Colonic mucosa (tissue), 4 donors: ENCODE measurements around the gene GOLGB1. TPM values are rescaled to one million over a fixed set of nuclear protein-coding genes. Genes with fewer than 3 reads are reported as not detected.

Source experiments
- DNase-seq: peaks from one replicate; pipeline ENCODE4 v3.0.0-alpha.2; 2020
- H3K27ac ChIP-seq: fragments of 200-600 bp; one replicate; pipeline ENCODE4 v1.8.0; 2021
- H3K27me3 ChIP-seq: fragments of 200-600 bp; one replicate; pipeline ENCODE4 v1.8.0; 2021
- H3K36me3 ChIP-seq: fragments of 200-600 bp; one replicate; pipeline ENCODE4 v1.8.0; 2021
- H3K4me1 ChIP-seq: fragments of 200-600 bp; one replicate; pipeline ENCODE4 v1.8.0; 2021; ENCODE audit warnings: mild to moderate bottlenecking
- H3K4me3 ChIP-seq: fragments of 200-600 bp; one replicate; pipeline ENCODE4 v1.8.0; 2021
- H3K9ac ChIP-seq, 2 donors: one replicate each; pipeline ENCODE4 v1.7.0; 2013; ENCODE audit warnings: control low read depth in 2 of 2, low read depth in 2 of 2, low read length in 2 of 2
- H3K9me3 ChIP-seq: fragments of 200-600 bp; one replicate; pipeline ENCODE4 v1.8.0; 2021
- CTCF ChIP-seq: fragments of 200-600 bp; IDR thresholded peaks from one replicate; pipeline ENCODE4 v1.8.0; 2022; ENCODE audit warnings: antibody characterized with exemption, mild to moderate bottlenecking
- intact Hi-C: fragments of 100-400 bp; cut with DNase I; formaldehyde crosslinking; loops from one replicate; pipeline ENCODE4 v1.14.1; 2022
- total RNA-seq, 2 donors: library from RNA; stranded (reverse); fragmentation: NEBNext Ultra II Directional in 1 of 2; extraction: Animal tissue kit (Norgen Biotek cat#: 25700) in 1 of 2; gene quantifications; one replicate each; pipeline ENCODE4 v1.2.1, GENCODE V29; 2021
- donor health status: healthy.
- donor health status: DM: no; HTN: no; CAD: no.
- donor health status: DM: no; HTN: no; CAD: no.

Gene GOLGB1
- total RNA-seq, 2 donors from 2014 or later: 47.2 to 75.6 TPM

DNA sequence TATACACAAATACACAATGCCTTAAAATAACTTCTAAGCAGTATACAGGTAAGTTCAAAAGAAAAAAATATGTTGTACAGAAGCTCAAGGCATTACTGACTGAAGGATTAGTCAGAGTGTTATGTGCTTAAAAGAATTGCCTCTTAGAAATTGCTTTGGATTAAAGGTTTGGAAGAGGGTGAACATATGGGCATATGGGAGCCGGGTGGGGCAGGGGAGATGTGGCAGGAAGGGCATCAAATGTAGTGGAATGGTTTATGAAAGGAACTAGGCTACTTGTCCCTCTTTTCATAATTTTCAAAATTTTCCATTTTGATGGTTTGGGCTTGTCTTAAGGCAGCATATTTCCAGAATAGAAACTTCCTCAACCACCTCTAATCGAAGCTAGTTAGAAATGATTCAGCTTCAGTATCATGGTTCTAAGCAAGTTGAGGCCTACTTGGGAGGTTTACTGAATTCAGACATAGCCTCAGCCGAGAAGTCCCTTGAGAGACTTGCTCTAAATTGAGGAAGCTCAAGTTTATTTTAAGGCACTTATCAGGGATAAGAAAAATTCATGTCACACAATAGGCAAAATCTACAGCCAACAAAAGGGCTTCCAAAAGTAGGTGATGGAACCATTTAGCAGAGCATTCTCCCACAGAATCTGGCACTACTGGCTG, 10.1 kb upstream of the GOLGB1 start:
- H3K27me3 ChIP-seq: no peaks in the 10 kb centered on the region
- H3K36me3 ChIP-seq: no peaks in the 10 kb centered on the region
- H3K27ac ChIP-seq: no peak overlapping the region
- intact Hi-C loops: no loop called here
- no peak for DNase-seq
- no peak for TF ChIP-seq CTCF
- H3K4me3 ChIP-seq: no peak overlapping the region
- H3K9ac ChIP-seq: no peak overlapping the region
- H3K4me1 ChIP-seq: no peaks in the 10 kb centered on the region
- no peaks in the 10 kb centered on the region for H3K9me3 ChIP-seq

DNA sequence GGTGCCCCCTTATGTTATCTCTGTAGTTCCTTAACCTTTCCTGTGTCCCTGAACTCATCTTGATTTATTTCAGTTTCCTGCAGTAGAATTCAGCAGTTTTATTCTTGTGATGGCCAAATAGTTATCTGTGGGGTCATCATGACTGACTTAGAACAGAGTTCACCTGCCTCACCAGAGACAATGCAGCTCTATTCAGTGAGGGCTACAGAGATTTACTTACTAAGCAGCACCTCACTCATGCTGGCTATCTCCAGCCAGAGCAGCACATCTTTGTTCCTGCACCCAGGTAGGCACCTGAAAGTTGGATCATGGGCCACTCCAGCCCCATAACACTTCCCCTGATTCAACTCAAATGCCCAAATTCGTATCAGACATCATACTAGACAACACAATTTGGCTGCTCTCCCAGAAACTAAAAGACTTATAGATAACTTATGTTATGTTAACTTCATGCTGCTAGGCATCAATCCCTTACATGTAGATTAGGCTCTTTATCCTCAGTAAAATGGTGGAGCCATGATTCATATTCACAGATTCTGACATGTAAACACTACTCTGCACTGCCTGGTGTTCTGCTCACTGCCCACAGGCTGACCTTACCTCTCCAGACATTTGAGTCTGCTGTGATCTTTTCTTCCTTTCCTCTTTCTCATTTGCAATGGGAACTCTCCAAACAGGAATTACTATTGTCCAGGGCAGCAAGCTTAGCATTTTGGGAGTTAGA, 9.3 kb upstream of the GOLGB1 start:
- Histone ChIP-seq H3K9ac (no peak overlapping the region), H3K9me3 (no peaks in the 10 kb centered on the region), H3K4me1 (no peaks in the 10 kb centered on the region), H3K27ac (no peak overlapping the region), H3K4me3 (no peak overlapping the region), H3K27me3 (no peaks in the 10 kb centered on the region), H3K36me3 (no peaks in the 10 kb centered on the region)
- no peak for TF ChIP-seq CTCF
- no peak for DNase-seq
- intact Hi-C loops: no loop called here

GRCh38 chr3:121757812-121758545, 8.4 kb upstream of the GOLGB1 start:
- TF ChIP-seq CTCF: no peak
- H3K9ac ChIP-seq: no peak overlapping the region
- no peaks in the 10 kb centered on the region for H3K36me3 ChIP-seq
- DNase-seq: no peak
- no peaks in the 10 kb centered on the region for H3K9me3 ChIP-seq
- intact Hi-C loops: no loop called here
- H3K4me3 ChIP-seq: no peak overlapping the region
- no peaks in the 10 kb centered on the region for H3K4me1 ChIP-seq
- no peaks in the 10 kb centered on the region for H3K27me3 ChIP-seq
- H3K27ac ChIP-seq: no peak overlapping the region

- no peak overlapping the region for H3K4me3 ChIP-seq
- TF ChIP-seq CTCF: no peak
- H3K36me3 ChIP-seq: no peaks in the 10 kb centered on the region
- H3K27me3 ChIP-seq: no peaks in the 10 kb centered on the region
- H3K9me3 ChIP-seq: no peaks in the 10 kb centered on the region
- H3K9ac ChIP-seq: no peak overlapping the region
- H3K4me1 ChIP-seq: no peaks in the 10 kb centered on the region
- no peak overlapping the region for H3K27ac ChIP-seq
- no peak for DNase-seq
- intact Hi-C loops: no loop called here
Observed at GRCh38 chr3:121757087-121757811, 7.7 kb upstream of the GOLGB1 start.

GRCh38 chr3:121752772-121753171, 3.2 kb upstream of the GOLGB1 start:
- H3K4me3 ChIP-seq: no peak overlapping the region
- no peaks in the 10 kb centered on the region for H3K27me3 ChIP-seq
- intact Hi-C loops: no loop called here
- no peaks in the 10 kb centered on the region for H3K36me3 ChIP-seq
- H3K4me1 ChIP-seq: no peaks in the 10 kb centered on the region
- no peaks in the 10 kb centered on the region for H3K9me3 ChIP-seq
- TF ChIP-seq CTCF: no peak
- H3K27ac ChIP-seq: no peak overlapping the region
- H3K9ac ChIP-seq: no peak overlapping the region
- no peak for DNase-seq
